GM10248 (cell line): Measurements from ENCODE around the gene RUNX3.

Source experiments
- CTCF ChIA-PET: fragments of 300-600 bp; sonication (Branson Sonifier 250); formaldehyde crosslinking; extraction: SDS; loops from one replicate; lab custom pipeline; 2021; ENCODE audit warnings: antibody characterized with exemption; lab: Yijun Ruan, JAX
- POLR2A ChIA-PET: fragments of 350-650 bp; sonication (Branson Sonifier 250); formaldehyde crosslinking; extraction: SDS; loops from one replicate; lab custom pipeline; 2020; ENCODE audit warnings: antibody characterized with exemption; lab: Yijun Ruan, JAX
- DNase-seq: peaks from one replicate; pipeline ENCODE4 v3.0.0; 2012; ENCODE audit errors: extremely low spot score
- TF ChIP-seq, protein P1 (sequence below): IDR thresholded peaks from 2 replicates; pipeline ENCODE4 v1.5.1; 2012; ENCODE audit warnings: mild to moderate bottlenecking, low read depth; ENCODE audit errors: extremely low read depth, missing control alignments, control extremely low read depth

The RUNX3 gene

DNA sequence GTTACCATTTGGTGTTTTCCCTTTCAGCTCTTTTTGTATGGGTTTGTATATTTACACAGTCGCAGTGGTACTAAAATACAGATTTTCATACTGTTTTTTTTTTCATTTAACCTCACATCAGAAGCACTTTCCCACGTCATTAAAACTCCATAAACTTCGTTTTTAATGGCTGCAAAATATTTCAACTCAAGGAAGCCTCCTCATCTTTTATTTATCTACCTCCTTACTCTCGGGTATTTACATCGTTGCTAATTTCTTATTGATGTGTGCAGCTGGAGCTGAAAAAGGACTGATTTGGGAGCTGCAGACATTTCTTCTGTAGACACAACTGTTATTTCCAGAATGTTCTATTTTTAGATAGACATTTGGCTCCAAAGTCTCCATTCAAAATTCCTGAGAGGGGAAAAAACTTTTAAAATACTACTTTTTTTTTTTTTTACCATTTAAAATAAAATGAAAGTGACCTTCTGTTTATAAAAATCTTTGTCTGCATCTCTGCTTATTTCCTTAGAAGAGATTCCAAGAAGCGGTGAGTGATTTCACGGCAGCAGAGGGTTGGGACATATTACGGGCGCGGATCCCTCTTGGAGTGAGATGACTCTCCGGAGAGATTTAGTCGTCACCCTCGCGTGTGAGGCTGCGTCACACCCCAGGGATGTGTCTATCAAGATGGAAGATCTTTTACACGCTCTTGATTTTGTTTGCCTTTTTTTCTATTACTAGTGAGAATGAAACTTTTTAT lies 10.1 kb downstream of the RUNX3 start:
- no peak for DNase-seq
- CTCF ChIA-PET: interaction anchor here (1.2 kb wide), 1 partner anchor 13 kb away, joined by 3 read pairs; no protein-coding TSS in a partner anchor
- POLR2A ChIA-PET: interaction anchor here (0.6 to 1.0 kb wide), 2 partner anchors 14 to 20 kb away, joined by 4 to 6 read pairs; no protein-coding TSS in a partner anchor

DNA sequence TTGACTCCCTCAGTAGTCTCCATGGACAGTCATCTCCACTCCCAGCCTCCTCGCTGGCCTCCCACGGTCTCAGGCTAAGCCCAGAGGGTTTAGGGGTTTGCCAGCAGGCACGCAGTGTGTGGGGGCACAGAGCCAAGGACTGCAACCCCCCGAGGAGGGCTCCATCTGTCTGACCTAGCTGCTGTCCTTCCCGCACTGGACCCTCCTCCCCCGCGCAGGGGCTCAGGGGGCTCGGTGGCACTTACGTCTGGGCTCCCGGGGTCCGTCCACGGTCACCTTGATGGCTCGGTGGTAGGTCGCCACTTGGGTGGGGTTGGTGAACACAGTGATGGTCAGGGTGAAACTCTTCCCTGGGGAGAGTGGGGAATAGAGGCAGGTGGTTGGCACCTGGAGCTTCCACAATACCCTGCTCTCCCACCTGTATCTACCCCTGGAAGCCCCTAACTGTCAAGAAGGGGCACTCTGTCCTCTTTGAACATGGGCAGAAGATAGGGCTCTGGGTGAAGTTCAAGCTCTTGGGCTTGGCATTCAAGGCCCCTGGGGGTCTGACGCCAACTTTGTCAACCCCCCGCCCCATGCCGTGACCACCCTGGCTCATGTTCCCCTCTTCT lies 11.0 kb downstream of the RUNX3 start:
- TF ChIP-seq, protein P1, sequence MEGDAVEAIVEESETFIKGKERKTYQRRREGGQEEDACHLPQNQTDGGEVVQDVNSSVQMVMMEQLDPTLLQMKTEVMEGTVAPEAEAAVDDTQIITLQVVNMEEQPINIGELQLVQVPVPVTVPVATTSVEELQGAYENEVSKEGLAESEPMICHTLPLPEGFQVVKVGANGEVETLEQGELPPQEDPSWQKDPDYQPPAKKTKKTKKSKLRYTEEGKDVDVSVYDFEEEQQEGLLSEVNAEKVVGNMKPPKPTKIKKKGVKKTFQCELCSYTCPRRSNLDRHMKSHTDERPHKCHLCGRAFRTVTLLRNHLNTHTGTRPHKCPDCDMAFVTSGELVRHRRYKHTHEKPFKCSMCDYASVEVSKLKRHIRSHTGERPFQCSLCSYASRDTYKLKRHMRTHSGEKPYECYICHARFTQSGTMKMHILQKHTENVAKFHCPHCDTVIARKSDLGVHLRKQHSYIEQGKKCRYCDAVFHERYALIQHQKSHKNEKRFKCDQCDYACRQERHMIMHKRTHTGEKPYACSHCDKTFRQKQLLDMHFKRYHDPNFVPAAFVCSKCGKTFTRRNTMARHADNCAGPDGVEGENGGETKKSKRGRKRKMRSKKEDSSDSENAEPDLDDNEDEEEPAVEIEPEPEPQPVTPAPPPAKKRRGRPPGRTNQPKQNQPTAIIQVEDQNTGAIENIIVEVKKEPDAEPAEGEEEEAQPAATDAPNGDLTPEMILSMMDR: no peak
- ChIA-PET POLR2A (no interaction called here), CTCF (interaction anchor here (1.2 to 1.5 kb wide), 2 partner anchors 13 to 71 kb away, joined by 3 read pairs; no protein-coding TSS in a partner anchor)
- DNase-seq: no peak

More for the DNA sequence above, 10.1 kb downstream of the RUNX3 start:
- TF ChIP-seq, protein P1: no peak

DNA sequence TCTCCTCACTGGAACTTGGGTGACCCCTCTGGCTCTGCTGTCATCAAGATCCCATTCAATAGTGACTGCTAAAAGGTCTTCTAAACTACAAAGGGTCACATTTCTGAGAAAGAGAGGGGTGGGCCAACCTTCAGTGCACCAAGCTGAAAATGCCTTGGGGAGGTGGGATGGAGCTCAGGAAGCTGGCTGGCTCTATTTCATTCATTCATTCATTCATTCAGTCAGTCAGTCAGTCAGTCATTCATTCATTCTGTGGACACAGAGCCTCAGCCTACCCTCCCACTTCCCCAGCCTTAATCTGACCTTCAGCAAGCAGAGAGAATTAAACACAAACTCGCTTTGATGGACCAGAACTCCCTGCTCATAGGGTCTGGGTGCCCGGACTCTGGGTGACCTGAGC lies 11.7 kb downstream of the RUNX3 start:
- ChIA-PET POLR2A (no interaction called here), CTCF (interaction anchor here (1.2 to 1.5 kb wide), 2 partner anchors 17 to 70 kb away, joined by 3 to 4 read pairs; no protein-coding TSS in a partner anchor)
- TF ChIP-seq, protein P1: no peak
- no peak for DNase-seq

DNA sequence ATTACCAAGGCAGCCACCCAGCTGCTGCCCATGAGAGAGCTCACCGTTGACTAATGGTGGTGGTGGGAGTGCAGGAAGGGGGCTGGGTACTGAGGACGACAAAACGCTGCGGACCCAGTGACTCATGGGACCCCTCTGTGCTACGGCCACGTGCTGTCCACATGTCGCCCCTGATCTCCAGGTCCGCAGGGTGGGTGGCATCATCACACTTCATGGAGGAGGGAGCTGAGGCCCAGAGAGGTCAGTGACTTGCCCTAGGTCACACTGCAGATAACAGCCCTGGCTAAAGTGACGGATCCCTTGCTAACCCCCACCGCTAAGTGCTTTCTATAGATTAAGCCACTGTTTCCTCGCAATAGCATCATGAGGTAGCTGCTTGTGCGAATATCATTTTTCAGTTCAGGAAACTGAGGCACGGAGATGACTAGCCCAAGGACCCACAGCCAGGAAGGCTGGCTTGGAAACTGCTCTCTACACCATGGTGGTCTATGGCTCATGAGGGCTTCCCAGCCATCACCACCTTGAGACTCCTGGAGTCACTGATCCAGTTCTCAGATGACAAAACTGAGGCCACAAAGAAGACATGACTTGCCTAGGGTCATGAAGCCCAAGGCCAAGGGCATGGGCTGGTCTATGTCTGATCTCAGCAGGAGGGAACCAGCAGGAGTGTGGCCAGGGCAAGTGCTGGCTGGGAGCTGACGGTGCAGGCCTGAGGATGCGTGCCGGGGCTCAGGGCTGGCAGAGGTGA lies 12.6 kb downstream of the RUNX3 start:
- TF ChIP-seq, protein P1: no peak
- ChIA-PET CTCF (interaction anchor here (1.2 to 1.5 kb wide), 2 partner anchors 16 to 69 kb away, joined by 3 to 4 read pairs; no protein-coding TSS in a partner anchor), POLR2A (no interaction called here)
- DNase-seq: no peak

DNA sequence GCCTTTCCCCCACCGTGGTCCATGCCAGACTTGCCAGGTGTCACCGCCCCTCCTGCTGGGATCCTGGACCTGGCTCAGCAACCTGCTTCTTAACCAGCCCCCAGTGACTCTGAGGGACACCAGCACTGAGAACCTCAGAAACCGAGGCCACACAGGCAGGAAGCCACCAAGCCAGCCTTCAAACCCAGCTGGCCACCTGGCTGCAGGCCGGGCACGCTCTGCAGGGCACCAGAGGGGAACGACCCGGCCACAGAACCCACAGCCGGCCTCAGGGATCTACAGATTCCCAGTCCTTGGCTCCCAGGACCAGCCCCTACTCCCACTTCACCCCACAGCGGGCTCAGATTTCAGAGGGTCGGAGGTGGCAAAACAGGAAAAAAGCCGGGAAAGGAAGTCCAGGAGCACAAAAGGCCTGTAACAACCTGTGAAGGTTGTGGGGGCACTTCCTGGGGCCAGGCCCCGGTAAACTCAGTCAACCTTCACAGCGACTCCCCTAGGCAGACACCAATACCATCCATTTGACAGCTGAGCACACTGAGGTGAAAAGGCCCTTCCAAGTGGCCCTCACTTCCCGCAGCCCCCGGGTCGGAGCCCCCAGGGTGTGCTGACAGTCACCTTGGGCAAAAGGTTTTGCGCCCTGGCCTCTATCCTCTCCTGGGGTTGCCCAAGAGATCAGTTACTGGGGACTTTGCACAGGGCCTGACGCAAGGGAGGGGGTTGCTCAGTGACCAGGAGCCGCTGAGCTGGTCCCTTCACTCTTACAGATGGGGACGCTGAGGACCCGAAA lies 14.1 kb downstream of the RUNX3 start:
- ChIA-PET CTCF (interaction anchor here (1.0 kb wide), 2 partner anchors 11 to 18 kb away, joined by 4 read pairs; no protein-coding TSS in a partner anchor), POLR2A (no interaction called here)
- TF ChIP-seq, protein P1: no peak
- no peak for DNase-seq
